NB4 (cell line): ENCODE results near the gene USP6.

Source experiments
- CTCF ChIP-seq: IDR thresholded peaks from one replicate; pipeline ENCODE4 v1.5.1; 2012; ENCODE audit warnings: low read depth, low read length
- MAX ChIP-seq: IDR thresholded peaks from 2 replicates; pipeline ENCODE4 v1.6.1; 2011; ENCODE audit warnings: low read depth, low read length
- MYC ChIP-seq: IDR thresholded peaks from 2 replicates; pipeline ENCODE4 v1.6.1; 2011; ENCODE audit warnings: low read depth, low read length
- POLR2A ChIP-seq: IDR thresholded peaks from 2 replicates; pipeline ENCODE4 v1.6.1; 2011; ENCODE audit warnings: mild to moderate bottlenecking; ENCODE audit not compliant: insufficient read length; ENCODE audit errors: extremely low read depth

DNA sequence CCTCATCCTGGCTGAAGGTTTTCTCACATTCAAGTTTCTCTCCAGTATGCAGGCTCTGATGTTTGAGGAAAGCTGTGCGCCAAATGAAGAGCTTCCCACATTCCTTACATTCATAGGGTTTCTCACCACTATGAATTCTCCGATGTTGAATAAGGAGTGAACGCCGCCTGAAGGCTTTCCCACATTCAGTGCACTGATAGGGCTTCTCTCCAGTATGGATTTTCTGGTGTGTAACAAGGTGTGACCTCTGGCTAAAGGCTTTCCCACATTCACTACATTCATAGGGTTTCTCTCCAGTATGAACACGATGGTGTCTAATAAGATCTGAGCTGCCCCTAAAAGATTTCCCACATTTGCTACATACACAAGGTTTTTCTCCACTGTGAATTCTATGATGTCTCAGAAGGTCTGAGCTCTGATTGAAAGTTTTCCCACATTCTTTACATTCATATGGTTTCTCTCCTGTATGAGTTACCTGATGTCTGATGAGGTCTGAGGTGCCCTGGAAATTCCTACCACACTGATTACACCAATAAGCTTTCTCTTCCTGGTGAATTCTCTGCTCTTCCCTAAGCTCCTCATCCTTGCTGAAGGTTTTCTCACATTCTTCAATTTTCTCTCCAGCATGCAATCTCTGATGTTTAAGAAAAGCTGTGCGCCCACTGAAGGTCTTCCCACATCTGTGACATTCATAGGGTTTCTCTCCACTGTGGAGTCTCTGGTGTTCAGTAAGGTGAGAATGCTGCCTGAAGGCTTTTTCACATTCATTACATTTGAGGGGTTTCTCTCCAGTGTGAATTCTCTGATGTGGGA, 67.0 kb downstream of the USP6 start:
- TF ChIP-seq CTCF, result no peak
- no peak for TF ChIP-seq POLR2A
- no peak for TF ChIP-seq MAX
- TF ChIP-seq MYC, result no peak
